GM21737 (cell line): ENCODE measurements around the gene GTF3C2.
"Not testable (repeated sequence)": the region's sequence is repeated elsewhere in the genome, so short reads cannot be mapped to it uniquely, and the experiment has no call there.

ENCODE experiments used
- ATAC-seq: cut with Tn5 transposase; IDR thresholded peaks from one replicate; pipeline ENCODE4 v1.9.1; 2021; ENCODE audit warnings: mild to moderate bottlenecking, moderate library complexity; ENCODE audit not compliant: unreplicated experiment

The GTF3C2 gene

DNA sequence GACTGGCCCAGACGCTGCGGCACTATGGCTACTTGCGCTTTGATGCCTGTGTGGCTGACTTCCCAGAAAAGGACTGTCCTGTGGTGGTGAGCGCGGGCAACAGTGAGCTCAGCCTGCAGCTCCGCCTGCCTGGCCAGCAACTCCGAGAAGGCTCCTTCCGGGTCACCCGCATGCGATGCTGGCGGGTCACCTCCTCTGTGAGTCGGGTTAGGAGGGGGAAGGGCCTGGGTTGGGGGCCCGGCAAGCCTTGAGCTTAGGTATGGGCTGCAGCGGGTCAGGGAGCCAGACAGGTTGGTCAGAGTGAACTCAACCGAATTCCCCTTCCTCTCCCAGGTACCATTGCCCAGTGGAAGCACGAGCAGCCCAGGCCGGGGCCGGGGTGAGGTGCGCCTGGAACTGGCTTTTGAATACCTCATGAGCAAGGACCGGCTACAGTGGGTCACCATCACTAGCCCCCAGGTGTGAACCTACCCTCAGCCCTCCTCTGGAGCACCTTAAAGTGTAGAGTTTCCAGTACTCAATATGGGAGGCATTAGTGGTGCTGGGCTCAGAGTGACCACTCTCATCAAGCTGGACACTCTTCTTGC lies 19.0 kb upstream of the GTF3C2 start:
- no peak for ATAC-seq

DNA sequence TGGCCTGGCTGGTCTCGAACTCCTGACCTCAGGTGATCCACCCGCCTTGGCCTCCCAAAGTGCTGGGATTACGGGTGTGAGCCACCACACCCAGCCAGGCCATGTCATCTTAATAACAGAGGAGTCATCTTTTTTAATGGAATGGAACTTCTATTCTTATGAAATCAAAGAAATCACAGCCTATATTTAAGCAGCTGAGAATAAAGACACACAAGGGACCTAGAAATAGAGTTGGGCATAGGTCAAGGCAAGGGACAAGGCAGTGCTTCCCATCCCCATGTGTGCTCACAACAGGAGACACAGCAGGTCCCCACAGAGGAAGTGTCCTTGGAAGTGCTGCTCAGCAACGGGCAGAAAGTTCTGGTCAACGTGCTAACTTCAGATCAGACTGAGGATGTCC lies 17.0 kb upstream of the GTF3C2 start:
- ATAC-seq = no peak

DNA sequence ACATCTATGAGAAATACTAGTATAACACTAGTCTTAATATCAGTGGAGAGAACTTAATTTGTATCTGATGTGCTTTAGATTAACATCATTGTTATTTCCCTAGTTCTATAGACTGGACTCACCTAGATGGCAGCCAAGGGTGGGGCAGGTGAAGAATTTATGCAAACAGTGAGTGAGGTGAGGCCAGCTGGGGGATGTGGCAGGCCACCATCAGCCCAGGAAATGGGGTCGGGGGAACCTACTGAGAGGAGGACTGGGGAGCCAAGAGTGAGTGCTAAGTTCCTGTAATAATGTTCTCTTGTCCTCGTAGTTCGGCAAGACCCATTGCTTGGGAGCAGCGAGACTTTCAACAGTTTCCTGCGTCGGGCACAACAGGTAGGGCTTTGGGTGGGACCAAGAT lies 16.4 kb upstream of the GTF3C2 start:
- no peak for ATAC-seq

DNA sequence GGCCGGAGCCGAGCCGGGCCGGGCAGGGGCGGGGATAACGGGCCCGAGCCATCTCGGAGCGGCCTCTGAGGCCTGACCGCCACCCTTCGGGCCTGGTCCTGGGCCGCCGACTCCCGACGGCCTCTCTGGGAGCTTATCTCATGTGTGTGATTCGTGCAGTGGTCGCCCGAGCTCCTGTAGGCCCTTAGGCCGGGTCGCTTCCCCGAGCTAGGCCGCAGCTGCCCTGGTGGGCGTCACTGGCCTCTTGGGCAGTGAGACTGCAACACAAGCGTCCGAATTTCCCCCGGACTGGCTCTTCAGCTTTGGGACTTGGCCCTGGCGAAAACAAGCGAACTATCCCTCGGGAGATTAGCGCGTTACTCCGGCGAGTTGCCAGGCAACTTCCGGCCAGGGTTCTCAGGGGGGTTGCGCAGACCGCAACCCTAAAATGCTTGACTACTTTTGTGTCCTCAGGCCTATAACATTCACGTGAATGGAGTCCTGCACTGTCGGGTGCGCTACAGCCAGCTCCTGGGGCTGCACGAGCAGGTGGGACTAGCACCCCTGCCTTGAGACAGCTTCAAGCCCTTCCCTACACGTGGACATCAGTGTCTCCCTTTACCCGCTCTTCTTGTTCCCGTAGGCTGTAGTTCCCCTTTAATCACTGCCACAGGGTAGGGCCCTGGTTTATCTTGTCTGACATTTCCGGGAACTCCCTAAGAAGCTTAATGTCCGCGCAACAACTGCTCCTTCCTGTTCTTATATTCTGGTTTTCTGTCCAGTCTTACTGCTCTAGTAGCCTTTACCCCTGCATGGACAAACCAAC lies 14.5 kb upstream of the GTF3C2 start:
- peak; percentile 21 for ATAC-seq

DNA sequence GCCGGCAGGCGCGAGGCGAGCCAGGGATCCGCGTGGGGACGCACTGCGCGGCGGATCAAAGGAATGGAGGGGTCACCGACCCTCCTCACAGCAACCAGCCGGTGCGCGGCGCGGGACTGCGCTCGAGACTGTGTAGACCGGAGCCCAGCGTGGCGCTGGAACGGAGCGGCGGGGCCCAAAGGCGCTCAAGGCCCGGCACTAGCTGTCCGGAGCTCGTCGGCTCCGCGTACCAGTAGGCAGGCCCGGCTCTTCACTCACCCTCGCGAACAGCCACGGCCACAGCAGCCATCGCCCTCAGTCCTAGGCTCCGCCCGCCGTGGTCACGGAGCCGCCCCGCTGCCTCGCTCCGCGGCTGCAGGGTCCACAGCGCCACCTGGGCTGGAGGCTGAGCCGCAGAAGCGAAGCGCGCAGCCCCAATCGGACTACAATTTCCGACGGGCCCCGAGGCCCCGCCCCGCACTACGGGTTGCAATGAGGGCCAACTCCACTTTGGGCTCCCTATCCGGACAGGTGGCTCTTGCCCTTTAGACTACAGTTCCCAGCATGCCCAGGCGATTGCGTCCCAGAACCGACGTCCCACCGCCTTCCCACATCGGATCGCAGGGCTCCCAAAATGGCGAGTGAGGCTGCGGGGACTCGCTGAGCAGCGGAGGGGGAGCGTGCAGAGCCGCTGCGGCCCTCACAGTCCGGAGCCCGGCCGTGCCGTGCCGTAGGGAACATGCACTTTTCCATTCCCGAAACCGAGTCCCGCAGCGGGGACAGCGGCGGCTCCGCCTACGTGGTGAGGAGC lies 13.7 kb upstream of the GTF3C2 start, which contains the start of the genes EIF2B4 and SNX17:
Gene EIF2B4 (minus strand): TSS at position 313 of the 790 bp plus-strand sequence. CDS start 24 bp downstream, at position 289.
Gene SNX17 (plus strand): TSS at position 591 of the 790 bp plus-strand sequence. CDS start 128 bp downstream, at position 719.
- ATAC-seq = peak; percentile 90

DNA sequence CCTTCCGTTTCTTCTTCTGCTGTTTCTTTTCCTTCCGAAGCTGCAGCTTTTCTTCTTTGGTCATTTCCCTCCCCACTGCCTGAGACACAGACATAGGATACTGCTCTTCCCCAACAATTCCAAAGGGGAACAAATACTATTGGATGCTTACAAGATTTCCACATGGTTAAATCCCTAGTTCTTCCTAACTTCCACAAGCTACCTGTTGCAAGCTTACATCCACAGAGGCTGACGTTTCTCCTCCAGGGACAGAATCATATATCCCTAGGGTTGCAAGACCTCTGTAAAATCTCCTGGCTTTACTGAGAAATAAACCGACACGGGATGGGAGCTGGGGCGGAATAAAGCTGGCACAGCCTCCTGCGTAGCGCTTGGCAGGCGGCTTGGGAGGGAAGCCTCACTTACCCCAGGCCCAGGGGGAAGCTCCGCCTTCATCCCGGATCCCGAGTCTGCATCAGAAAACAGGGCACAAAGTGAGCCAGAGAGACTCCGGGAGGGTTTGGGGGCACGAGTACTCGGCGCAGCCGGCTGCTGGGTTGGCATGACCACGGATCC lies 13.0 kb upstream of the GTF3C2 start:
- ATAC-seq = no peak

DNA sequence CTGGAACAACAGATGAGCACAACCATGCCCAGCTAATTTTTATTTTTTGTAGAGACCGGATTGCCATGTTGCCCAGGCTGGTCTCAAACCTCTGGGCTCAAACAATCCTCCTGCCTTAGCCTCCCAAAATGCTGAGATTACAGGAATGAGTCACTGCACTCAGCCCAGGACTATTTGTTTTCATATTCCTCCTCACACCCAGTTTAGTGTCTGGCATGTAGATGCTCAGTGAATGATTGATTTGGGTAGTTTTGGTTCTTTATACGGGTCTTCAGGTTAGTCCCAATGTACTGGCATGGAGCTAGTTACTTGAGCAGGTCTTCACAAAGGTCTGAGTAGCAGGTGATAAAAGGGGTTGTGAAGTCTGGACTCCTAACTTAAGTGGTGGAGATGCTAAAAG lies 7.4 kb upstream of the GTF3C2 start:
- ATAC-seq = no peak

DNA sequence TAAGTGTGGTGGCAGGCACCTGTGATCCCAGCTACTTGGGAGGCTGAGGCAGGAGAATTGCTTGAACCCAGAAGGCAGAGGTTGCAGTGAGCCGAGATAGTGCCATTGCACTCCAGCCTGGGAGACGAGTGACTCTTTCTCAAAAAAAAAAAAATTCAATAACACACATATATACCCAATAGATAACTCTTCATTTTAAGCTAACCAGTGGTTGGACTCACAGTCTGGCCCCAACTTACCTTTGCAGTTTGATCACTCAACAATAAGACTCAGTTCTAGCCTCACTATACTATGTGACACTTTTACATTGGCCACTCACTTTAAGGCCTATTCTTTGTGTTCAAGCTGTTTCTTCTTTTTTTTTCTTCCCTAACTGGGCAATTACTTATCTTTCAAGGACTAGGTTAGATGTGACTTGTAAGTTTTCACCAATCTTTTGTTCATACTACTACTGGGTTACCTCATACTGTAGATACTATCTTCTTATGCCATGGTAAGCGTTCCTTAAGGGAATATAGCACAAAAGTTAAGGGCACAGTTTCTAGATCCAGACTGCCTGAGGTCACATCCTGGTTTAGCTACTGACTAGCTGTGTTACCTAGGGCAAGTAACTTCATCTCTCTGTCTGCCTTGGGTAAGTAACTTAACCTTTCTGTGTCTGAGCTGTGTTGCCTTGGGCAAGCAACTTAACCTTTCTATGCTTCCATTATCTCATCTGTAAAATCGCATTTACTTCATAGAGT lies 6.3 kb upstream of the GTF3C2 start:
- ATAC-seq = no peak

DNA sequence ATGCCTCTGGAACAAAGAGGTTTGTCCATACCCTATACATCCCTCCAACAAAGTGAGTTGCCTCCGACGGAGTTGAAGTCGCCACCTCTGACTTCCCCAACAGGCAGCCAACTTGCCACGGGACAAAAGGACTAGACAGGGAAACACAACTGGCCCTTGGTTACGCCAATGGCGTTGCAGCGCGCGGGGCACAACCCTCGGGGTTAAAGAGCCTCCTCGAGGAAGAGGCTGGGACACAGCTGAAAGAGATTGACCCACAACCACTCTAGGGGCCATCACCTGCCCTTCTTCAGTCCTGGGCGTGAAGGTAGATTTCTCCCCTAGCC lies 545 bp downstream of the GTF3C2 start:
- ATAC-seq = peak; percentile 23

DNA sequence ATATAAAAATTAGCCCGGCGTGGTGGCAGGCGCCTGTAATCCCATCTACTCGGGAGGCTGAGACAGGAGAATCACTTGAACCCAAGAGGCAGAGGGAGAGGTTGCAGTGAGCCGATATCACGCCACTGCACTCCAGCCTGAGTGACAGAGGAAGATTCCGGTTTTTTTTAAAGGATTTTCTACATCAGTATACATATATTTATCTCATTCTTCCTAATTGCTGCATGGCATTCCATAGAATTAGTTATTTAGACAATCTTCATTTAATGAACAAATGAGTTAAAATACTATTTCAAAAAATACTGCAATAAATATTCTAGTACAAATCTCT lies 2.0 kb downstream of the GTF3C2 start:
- ATAC-seq = no peak

DNA sequence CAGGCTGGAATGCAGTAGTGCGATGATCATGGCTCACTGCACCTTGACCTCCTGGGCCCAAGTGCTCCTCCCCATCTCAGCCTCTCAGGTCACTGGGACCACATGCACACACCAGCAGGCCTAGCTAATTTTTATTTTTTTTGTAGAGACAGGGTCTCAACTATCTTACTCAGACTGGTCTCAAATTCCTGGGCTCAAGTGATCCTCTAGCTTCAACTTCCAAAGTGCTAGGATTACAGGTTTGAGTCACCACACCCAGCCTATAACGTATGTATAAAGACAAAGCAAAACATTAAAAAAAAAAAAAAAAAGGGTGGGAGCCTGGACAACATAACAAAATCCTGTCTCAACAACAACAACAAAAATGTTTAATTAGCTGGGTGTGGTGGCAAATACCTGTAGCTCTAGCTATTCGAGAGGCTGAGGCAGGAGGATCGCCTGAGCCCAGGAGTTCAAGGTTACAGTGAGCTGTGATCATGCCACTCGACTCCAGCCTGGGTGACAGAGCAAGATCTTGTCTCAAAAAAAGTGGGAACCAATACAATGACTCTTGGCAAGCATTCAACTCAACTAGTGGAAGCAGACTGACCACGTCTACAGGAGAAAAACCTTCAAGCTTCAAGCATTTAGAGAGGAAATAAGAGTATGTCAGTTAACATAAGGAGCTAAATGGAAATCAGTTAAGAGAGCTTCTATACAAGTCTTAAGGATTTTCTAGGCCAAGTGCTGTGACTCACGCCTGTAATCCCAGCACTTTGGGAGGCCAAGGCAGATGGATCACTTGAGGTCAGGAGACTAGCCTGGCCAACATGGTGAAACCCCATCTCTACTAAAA lies 2.6 kb downstream of the GTF3C2 start:
- no peak for ATAC-seq

DNA sequence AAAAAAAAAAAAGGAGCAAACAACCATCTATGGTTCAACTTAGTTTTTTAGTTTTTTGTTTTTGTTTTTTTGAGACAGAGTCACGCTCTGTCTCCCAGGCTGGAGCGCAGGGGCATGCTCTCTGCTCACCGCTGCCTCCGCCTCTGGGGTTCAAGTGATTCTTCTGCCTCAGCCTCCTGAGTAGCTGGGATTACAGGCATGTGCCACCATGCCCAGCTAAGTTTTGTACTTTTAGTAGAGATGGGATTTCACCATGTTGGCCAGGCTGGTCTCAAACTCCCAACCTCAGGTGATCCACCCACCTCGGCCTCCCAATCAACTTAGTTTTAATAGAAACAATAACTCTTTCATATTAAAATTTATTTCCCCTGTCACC lies 3.2 kb downstream of the GTF3C2 start:
- ATAC-seq = not testable (repeated sequence)

DNA sequence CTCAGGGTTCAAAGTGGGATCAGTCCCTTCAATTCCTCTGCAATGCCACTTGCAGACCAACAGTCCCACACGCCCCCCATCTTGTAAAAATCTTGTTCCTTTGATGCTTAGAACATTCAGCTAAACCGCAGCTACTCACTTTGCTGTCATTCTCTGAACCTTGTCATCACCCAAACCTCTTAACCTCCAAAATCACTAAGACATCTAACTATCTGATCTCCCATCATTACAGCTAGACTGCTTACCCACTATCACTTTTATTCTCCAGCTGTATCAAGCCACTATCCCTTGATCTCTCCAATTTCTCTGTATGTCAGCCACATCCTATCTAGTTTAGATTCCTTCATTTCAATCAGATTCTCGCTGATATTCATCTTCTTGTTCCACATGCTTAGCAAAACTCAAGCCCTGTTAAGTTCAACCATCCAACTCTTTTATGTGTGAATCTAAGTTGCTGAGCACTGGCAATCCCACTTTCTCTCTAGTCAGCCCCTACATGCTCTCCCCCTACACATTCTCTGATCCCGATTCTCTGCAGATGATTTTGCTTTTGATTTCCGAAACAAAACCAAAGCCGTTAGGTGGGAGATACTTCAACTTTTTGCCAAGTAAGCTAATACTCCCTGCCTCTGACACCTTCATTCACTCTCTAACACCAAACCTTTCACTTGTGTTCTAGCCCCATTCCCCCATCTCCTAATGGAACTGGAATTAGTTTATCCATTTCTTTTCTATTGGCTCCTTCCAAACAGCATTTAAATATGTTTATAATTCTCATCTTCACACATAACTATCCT lies 4.6 kb downstream of the GTF3C2 start:
- no peak for ATAC-seq

DNA sequence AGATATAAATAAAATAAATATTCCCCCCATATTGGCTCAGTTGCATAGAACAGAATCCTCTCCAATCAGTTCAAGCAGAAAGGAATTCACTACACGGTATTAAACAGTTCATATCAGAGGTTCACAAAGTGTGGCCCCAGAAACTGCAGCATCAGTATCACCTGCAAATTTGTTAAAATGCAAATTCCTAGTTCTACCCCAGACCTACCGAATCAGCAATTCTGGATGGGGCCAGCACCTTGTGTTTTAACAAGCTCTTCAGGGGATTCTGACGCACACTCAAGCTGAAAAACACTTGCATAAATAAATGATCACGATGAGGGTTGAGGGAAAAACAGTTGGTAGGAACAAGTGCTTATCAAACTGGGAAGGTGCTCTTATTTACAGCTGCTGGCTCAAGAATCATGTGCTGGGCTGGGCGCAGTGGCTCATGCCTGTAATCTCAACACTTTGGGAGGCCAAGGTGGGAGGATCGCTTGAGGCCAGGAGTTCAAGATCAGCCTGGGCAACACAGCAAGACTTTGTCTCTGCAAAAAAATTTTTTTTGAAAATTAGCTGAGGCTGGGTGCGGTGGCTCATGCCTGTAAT lies 6.4 kb downstream of the GTF3C2 start:
- no peak for ATAC-seq

DNA sequence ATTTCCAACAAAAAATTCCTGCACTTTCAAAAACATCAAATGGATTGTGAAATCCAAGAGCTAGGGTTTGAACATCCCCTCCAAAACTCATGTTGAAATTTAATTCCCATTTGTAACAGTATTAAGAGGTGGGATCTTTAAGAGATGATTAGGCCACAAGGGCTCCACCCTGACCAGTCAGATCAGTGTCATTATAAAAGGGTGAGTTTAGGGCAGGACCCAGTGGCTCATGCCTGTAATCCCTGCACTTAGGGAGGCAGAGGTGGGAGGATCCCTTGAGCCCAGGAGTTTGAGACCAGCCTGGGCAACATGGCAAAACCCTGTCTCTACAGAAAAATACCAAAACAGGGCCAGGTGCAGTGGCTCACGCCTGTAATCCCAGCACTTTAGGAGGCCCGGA lies 8.9 kb downstream of the GTF3C2 start:
- no peak for ATAC-seq

DNA sequence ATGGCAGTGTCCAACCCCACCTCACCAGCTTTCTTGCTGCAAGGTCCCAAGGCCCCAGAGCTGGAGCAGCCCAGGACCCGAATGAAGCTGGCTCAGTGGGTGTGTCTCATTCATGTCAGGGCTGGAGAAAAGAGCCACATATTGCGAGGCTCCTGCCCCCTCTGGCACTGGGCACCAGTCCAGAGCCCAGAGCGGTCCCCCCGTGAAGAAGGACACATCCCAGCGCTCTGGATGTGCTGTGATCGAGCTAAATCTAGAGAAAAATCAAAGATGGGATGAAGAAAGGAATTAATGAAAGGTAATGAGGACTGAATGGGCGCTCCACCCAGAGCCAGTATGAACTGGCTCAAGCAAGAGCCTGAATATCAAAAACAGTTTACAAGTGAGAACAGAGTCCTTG lies 20.4 kb downstream of the GTF3C2 start:
- no peak for ATAC-seq

DNA sequence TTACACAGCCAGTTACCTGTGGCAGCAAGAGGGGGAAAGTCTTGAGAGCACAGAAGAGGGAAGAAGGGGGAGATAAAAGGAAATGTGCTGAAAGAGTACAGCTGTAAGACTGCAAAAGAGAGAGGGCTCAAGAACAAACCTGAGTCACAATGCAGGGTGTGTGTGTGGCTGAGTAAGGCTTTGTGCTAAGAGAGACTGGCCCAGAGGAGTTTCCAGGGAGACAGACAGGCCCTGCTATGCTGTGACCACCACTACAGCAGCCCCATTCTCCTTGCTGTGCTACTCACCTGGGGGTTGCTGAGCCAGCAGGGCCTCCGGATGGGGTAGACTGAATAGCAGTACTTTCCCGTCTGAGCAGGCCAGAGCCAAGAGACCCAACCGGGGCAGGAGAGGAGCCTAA lies 21.3 kb downstream of the GTF3C2 start:
- no peak for ATAC-seq

DNA sequence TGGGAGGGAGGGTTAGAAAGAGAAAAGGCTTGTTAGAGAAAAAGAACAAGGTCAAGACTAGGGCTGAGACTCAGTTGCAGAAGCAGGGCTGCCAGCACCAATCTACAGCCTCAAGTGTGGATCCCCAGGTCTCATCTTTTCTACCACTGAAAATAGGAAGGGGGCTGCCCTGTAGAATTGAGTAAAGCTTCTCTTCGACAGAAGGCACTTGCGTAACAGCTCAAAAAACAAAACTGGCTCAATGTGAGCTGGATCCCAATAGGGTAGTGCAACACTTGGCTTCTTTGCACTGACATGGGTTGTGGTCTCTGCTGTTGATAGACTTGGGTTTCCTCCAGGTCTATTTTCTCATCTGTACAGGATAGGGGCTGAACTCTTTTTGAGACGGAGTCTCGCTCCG lies 31.8 kb downstream of the GTF3C2 start:
- ATAC-seq = no peak
